Nucleus accumbens (tissue), 56 donors: ENCODE measurements around the gene CHD9.
"Not testable (repeated sequence)": the region's sequence is repeated elsewhere in the genome, so short reads cannot be mapped to it uniquely, and the experiment has no call there.

ENCODE experiments used
- DNase-seq, 56 donors: peaks; one replicate each; lab custom pipeline; 2025; lab: John Stamatoyannopoulos, UW

Gene CHD9

DNA sequence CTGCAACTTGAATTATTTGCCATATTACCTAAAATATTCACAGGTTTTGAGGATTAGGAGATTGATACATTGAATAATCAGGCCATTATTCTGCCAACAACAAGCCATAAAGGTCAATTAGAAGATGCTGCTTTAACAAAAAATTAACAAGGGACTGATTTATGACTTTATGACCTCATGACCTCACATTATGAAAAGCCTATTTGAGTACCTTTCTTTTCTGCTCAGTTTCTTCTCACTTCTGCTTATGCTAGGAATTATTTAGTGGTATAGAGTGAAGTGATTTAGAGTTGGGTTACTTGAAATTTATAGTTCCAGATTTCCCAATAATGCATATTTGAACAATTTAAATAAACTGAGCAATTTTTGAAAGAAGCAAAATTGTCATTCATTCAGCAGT is 121.6 kb downstream of the CHD9 start:
- DNase-seq: no peak

GRCh38 chr16:53183442-53183841 is 128.7 kb downstream of the CHD9 start:
- no peak for DNase-seq

DNA sequence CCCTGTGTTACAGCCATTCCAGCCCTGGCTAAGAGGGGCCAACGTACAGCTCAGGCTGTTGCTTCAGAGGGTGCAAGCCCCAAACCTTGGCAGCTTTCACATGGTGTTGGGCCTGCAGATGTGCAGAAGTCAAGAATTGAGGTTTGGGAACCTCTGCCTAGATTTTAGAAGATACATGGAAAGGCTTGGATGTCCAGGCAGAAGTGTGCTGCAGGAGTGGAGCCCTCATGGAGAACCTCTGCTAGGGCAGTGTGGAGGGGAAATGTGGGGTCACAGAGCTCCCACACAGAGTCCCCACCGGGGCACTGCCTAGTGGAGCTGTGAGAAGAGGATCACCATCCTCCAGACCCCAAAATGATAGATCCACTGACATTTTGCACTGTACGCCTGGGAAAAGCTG is 130.9 kb downstream of the CHD9 start:
- DNase-seq: not testable (repeated sequence)

DNA sequence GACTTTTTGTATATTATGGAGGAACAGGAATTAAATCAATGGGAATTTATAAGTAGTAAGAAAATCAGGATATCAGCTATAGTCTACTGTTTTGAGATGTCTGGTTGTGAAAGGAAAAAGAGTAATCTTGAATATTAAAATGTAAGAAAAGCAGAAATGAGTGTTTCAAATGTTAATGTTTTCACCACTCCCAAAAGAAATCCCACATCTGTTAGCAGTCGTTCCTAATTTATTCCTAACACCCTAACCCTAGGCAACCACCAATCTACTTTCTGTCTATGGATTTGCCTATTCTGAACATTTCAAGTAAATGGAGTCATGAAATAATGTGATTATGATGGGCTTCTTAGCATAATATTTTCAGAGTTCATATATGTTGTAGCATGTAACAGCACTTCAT is 133.0 kb downstream of the CHD9 start:
- no peak for DNase-seq

GRCh38 chr16:53191413-53191812 is 136.6 kb downstream of the CHD9 start:
- DNase-seq: no peak

DNA sequence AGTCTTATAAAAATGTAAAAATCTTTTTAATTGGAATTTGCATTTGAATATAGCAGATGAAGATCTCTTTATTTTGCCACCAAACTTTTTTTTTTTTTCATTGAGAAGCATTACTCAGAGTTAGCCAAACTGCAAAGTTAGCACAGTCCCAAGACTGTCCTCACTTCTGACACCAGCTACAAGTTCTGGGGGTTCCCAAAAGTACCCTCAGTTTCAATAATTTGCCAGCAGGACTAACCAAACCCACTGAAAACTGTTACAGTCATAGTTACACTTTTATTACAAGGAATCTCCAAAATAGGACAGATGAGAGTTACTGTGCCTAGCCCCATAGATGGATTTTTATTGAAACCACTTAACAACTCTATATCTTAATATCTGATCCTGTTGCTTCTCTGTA is 144.1 kb downstream of the CHD9 start:
- DNase-seq: no peak

DNA sequence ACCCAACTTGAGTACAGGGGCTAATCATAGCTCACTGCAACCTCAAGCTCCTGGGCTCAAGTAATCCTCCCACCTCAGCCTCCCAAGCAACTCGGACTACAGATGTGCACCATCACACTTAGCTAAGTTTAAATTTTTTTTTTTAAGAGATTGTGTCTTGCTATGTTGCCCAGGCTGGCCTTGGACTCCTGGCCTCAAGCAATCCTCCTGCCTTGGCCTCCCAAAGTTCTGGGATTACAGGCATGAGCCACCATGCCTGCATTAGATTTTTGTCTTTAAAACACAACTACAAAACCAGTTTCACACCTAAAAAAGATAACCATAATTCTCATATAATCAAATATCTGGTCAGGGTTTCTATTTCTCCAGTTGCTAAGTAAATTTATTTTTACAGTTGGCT is 147.1 kb downstream of the CHD9 start:
- DNase-seq: no peak

DNA sequence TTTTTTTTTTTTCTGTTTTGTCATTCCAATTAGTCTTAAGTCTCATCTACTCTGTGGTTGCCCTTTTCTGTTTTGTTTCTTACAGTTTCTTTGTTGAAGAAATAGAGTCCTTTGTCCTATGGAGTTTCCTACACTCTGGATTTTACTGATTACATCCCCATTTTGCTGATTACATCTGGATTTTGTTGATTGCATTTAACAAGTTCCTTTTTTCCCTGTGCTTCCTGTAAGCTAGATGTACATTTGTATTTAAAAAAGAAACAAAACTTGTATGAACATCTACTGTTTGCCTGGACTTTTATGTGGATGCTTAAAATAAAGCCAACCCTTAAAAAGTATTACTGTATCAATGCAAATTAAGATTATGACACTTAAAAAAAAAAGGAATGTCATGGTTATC is 147.6 kb downstream of the CHD9 start:
- no peak for DNase-seq

GRCh38 chr16:53207810-53208752 is 153.3 kb downstream of the CHD9 start:
- DNase-seq: peak in 53 of 56 donors; percentile 4 to 80 (median 50)

- DNase-seq: no peak
Measured at GRCh38 chr16:53209429-53209828, 154.6 kb downstream of the CHD9 start.

GRCh38 chr16:53209877-53210276 is 155.1 kb downstream of the CHD9 start:
- no peak for DNase-seq

- DNase-seq: no peak
Measured at GRCh38 chr16:53211253-53211652, 156.5 kb downstream of the CHD9 start.

GRCh38 chr16:53212893-53213223 is 158.1 kb downstream of the CHD9 start:
- no peak for DNase-seq

- DNase-seq: no peak
Measured at GRCh38 chr16:53213542-53213941, 158.8 kb downstream of the CHD9 start.

GRCh38 chr16:53216798-53217197 is 162.0 kb downstream of the CHD9 start:
- DNase-seq: no peak

DNA sequence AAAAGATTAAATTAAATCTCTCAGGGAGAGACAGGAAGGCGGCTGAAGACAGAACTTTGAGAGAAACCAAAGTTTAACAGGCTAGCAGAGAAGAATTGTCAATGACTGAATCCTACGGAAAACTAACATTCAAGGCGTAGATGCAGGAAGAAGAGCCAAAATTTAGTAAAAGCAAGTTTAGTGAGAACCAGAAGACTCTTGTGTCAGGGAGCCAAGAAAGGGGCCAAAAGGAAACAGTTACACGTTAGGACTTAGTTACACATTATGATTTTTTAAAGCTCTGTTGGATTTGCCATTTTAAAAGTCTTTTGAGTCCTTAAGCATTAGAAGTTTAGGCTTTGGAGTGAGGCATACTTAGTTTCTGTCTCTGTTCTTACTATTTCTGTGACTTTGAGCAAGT is 164.6 kb downstream of the CHD9 start:
- no peak for DNase-seq

DNA sequence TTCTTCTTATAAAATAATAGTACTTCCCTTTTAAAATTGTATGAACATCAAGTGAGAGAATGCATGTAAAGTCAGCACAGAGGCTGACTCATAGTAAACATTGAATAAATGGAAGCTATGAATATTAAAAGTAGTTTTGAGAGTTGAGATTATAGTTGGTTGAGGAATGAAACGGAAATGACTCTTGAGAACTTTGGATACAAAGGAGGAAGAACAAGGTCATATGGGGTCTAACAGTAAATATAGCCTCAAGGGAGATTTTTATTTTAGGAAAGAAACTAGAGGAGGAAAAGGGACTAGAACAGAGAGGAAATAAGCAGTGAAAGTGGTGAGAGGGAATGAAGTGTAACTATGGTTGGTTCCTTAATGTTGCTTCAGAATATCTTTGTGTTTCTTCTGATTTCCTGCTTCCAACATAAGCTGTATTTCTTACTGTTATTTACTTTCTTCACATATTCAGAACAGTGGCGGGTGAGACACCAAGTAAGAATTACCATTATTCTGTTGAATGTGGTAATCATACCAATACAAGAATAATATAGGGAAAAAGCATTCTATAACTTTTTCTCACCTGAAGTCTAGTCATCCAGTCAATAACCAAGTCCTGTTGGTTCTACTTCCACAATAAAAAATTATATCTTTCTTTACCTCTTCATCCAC is 165.1 kb downstream of the CHD9 start:
- no peak for DNase-seq

GRCh38 chr16:53220585-53220984 is 165.8 kb downstream of the CHD9 start:
- DNase-seq: peak in 9 of 56 donors; percentile 1 to 10 (median 2)

DNA sequence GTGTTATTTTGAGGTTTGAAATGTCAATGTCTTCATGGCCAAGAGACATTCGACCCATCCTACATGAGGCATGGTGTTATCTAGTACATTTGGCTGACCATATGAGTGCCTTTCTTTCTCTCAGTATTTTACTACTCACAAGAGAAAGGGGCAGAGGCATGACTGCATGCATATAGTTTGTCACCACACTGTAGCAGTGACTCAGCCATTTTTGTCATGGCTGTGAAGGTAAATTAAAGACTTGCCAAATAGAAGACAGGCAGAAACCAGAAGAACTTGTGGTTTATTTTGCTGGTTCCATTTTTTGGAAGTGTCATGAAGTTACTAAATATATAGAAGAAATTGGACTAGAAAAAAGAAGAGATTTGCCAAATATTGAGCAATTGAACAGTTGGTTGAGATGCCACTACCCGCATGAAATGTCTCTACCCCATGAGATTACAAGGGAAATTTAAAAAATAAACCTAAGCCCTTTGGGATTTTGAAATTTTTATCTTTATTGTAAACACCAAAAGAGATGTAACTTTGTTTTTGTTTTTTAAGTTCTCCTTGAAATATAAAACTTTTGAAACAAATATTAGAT is 170.3 kb downstream of the CHD9 start:
- no peak for DNase-seq

DNA sequence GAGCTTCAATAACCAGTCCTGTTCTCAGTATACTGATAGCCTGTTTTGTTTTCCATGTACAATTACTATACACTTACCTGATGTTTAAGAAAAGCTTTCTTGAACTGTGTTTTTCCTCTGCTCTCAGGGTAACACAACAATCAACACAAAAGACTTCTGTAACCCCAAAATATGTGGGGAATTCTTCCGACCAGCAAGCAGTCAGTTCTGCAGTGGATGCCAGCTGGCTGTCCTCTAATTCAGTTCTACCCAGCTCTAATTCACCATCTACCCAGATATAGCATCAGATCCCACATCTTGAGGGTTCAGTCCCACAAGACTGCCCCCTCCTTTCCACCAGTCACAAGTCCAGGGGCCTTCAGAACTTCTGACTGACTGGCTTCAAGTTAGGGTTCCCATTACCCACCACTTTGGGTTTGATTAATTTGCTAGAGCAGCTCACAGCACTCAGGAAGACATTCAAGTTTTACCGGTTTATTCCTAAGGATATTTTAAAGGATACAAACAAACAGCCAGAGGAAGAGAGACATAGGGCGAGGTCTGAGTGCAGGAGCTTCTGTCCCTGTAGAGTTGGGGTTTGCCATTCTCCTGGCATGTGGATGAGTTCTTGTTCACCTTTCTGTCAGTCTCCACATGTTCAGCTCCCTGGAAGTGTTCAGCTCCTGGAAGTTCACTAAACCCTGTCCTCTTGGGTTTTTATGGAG is 178.2 kb downstream of the CHD9 start:
- no peak for DNase-seq

- DNase-seq: no peak
Measured at GRCh38 chr16:53234836-53235235, 180.0 kb downstream of the CHD9 start.
